HepG2 (cell line): Measurements from ENCODE around the gene CCNA2. TPM values are rescaled to one million over a fixed set of nuclear protein-coding genes. Genes with fewer than 3 reads are reported as not detected.

Source experiments
- CREB1 ChIP-seq, 2 experiments: fragments of 450-650 bp in 1 of 2; IDR thresholded peaks; 2 replicates each; pipeline ENCODE4 v1.6.1; 2016 to 2017; ENCODE audit warnings: control low read depth in 1 of 2, mild to moderate bottlenecking in 1 of 2, missing compliant biosample characterization in 1 of 2, missing genetic modification characterization in 1 of 2
- POLR2AphosphoS5 ChIP-seq: IDR thresholded peaks from 2 replicates; pipeline ENCODE4 v1.6.1; 2012; ENCODE audit warnings: low read depth, low read length
- SAFB2 ChIP-seq: sonication (generic); formaldehyde crosslinking; IDR thresholded peaks from 2 replicates; pipeline ENCODE4 v1.5.1; 2020; ENCODE audit warnings: missing genetic modification reagents, low read depth, mild to moderate bottlenecking, borderline replicate concordance
- polyA plus RNA-seq, 8 experiments: library from polyadenylated mRNA; depleted of rRNA in 3 of 8; stranded (reverse) in 7 of 8; unstranded in 1 of 8; fragments of >200 nt; fragmentation: Illumina TruSeq in 4 of 8; extraction: Trizol in 4 of 8; gene quantifications; 2 replicates each; pipeline versions ENCODE4 v1.2.1 to v1.2.3, GENCODE V29; 2011 to 2016; ENCODE audit warnings: low read depth in 4 of 8, missing spikeins in 1 of 8, mixed read lengths in 1 of 8; ENCODE audit not compliant: insufficient read depth in 1 of 8
- total RNA-seq, 5 experiments: library from RNA; depleted of rRNA; stranded (reverse); fragments of >200 nt; fragmentation: Illumina TruSeq; extraction: Trizol; gene quantifications; 2 replicates each; pipeline ENCODE4 v1.2.3, GENCODE V29; 2016; ENCODE audit warnings: low read depth in 1 of 5
- TF ChIP-seq, protein P1 (sequence below): sonication (generic); formaldehyde crosslinking; IDR thresholded peaks from 2 replicates; pipeline ENCODE4 v1.4.0; 2020; ENCODE audit warnings: missing genetic modification reagents, borderline replicate concordance
- TF ChIP-seq, protein P2 (sequence below): sonication (generic); formaldehyde crosslinking; IDR thresholded peaks from 2 replicates; pipeline ENCODE4 v1.4.0; 2020; ENCODE audit warnings: low read depth, mild to moderate bottlenecking, missing genetic modification reagents
- TF ChIP-seq, protein P3 (sequence below): sonication (generic); formaldehyde crosslinking; IDR thresholded peaks from 2 replicates; pipeline ENCODE4 v1.4.0; 2020; ENCODE audit warnings: missing genetic modification reagents
- TF ChIP-seq, protein P4 (sequence below): sonication (generic); formaldehyde crosslinking; IDR thresholded peaks from 2 replicates; pipeline ENCODE4 v1.5.1; 2020; ENCODE audit warnings: mild to moderate bottlenecking, missing genetic modification reagents, borderline replicate concordance
- TF ChIP-seq, protein P5 (sequence below), 2 experiments: sonication (generic) in 1 of 2; formaldehyde crosslinking in 1 of 2; IDR thresholded peaks; 2 replicates each; pipeline versions ENCODE4 v1.4.0 to v1.6.1; 2018 to 2020; ENCODE audit warnings: missing genetic modification reagents in 2 of 2, borderline replicate concordance in 1 of 2, low read depth in 1 of 2, mild to moderate bottlenecking in 1 of 2, missing biosample characterization in 1 of 2
- TF ChIP-seq, protein P6 (sequence below): sonication (generic); formaldehyde crosslinking; IDR thresholded peaks from 2 replicates; pipeline ENCODE4 v1.4.0; 2020; ENCODE audit warnings: missing genetic modification reagents, borderline replicate concordance

Gene CCNA2
- total and polyA plus RNA-seq, 2 of the 13 experiments (the other 11 are each of a cell fraction or from before 2014, with no cell fraction given), result 31.3 to 105 TPM

DNA sequence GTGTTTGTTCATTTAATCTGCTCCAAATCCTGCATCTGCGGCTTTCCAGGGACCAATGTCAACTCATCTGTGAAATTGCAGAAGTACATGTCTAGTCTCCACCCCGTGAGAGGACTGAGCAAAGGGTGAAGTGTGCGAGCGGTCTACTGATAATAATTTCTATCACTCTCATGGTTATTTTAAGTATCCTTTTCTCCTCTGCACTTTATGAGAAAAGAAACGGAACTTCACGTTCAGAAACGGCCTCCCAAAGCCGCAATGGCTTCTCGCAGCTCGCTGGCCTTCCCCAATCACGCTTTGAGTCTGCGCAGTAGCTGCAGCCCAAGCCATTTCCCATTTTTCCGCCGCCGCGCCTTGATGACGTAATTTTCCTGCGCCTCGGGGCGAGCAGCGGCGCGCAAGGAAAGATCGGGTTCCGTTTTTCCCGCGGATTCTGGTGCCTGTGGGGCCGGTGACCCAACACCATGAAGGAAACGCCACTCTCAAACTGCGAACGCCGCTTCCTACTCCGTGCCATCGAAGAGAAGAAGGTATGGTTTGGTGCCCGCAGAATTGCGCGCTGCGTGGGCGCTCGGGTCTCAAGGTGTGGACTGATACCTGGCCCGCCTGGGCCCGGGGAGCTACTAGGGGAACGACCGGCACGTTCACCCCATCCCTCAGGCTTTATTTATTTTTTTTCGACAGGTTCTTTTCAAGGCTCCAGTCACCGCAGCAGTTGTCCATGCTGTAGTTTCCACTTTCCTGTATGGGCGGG is 22.5 kb downstream of the CCNA2 start, which contains the start of gene EXOSC9 (continued):
- TF ChIP-seq, protein P1, sequence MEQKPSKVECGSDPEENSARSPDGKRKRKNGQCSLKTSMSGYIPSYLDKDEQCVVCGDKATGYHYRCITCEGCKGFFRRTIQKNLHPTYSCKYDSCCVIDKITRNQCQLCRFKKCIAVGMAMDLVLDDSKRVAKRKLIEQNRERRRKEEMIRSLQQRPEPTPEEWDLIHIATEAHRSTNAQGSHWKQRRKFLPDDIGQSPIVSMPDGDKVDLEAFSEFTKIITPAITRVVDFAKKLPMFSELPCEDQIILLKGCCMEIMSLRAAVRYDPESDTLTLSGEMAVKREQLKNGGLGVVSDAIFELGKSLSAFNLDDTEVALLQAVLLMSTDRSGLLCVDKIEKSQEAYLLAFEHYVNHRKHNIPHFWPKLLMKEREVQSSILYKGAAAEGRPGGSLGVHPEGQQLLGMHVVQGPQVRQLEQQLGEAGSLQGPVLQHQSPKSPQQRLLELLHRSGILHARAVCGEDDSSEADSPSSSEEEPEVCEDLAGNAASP (CRISPR knock-in tag), result peak; percentile 78
- TF ChIP-seq, protein P2, sequence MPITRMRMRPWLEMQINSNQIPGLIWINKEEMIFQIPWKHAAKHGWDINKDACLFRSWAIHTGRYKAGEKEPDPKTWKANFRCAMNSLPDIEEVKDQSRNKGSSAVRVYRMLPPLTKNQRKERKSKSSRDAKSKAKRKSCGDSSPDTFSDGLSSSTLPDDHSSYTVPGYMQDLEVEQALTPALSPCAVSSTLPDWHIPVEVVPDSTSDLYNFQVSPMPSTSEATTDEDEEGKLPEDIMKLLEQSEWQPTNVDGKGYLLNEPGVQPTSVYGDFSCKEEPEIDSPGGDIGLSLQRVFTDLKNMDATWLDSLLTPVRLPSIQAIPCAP (CRISPR knock-in tag), result 0 out of 2 replicates have a peak, but pooled peaks have one; percentile 29
- TF ChIP-seq, protein P3, sequence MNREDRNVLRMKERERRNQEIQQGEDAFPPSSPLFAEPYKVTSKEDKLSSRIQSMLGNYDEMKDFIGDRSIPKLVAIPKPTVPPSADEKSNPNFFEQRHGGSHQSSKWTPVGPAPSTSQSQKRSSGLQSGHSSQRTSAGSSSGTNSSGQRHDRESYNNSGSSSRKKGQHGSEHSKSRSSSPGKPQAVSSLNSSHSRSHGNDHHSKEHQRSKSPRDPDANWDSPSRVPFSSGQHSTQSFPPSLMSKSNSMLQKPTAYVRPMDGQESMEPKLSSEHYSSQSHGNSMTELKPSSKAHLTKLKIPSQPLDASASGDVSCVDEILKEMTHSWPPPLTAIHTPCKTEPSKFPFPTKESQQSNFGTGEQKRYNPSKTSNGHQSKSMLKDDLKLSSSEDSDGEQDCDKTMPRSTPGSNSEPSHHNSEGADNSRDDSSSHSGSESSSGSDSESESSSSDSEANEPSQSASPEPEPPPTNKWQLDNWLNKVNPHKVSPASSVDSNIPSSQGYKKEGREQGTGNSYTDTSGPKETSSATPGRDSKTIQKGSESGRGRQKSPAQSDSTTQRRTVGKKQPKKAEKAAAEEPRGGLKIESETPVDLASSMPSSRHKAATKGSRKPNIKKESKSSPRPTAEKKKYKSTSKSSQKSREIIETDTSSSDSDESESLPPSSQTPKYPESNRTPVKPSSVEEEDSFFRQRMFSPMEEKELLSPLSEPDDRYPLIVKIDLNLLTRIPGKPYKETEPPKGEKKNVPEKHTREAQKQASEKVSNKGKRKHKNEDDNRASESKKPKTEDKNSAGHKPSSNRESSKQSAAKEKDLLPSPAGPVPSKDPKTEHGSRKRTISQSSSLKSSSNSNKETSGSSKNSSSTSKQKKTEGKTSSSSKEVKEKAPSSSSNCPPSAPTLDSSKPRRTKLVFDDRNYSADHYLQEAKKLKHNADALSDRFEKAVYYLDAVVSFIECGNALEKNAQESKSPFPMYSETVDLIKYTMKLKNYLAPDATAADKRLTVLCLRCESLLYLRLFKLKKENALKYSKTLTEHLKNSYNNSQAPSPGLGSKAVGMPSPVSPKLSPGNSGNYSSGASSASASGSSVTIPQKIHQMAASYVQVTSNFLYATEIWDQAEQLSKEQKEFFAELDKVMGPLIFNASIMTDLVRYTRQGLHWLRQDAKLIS (CRISPR knock-in tag), result no peak
- TF ChIP-seq, protein P4, sequence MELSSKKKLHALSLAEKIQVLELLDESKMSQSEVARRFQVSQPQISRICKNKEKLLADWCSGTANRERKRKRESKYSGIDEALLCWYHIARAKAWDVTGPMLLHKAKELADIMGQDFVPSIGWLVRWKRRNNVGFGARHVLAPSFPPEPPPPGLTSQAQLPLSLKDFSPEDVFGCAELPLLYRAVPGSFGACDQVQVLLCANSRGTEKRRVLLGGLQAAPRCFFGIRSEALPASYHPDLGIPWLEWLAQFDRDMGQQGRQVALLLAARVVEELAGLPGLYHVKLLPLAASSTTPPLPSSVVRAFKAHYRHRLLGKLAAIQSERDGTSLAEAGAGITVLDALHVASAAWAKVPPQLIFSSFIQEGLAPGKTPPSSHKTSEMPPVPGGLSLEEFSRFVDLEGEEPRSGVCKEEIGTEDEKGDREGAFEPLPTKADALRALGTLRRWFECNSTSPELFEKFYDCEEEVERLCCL, result 0 out of 2 replicates have a peak, but pooled peaks have one; percentile 69
- TF ChIP-seq, protein P5, sequence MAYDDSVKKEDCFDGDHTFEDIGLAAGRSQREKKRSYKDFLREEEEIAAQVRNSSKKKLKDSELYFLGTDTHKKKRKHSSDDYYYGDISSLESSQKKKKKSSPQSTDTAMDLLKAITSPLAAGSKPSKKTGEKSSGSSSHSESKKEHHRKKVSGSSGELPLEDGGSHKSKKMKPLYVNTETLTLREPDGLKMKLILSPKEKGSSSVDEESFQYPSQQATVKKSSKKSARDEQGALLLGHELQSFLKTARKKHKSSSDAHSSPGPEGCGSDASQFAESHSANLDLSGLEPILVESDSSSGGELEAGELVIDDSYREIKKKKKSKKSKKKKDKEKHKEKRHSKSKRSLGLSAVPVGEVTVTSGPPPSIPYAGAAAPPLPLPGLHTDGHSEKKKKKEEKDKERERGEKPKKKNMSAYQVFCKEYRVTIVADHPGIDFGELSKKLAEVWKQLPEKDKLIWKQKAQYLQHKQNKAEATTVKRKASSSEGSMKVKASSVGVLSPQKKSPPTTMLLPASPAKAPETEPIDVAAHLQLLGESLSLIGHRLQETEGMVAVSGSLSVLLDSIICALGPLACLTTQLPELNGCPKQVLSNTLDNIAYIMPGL (CRISPR knock-in tag; IDR thresholded peaks at IDR 0.05; ENCODE audit: borderline replicate concordance in 1 of 2, low read depth in 1 of 2), result peak; percentile 76 to 85
- TF ChIP-seq, protein P6, sequence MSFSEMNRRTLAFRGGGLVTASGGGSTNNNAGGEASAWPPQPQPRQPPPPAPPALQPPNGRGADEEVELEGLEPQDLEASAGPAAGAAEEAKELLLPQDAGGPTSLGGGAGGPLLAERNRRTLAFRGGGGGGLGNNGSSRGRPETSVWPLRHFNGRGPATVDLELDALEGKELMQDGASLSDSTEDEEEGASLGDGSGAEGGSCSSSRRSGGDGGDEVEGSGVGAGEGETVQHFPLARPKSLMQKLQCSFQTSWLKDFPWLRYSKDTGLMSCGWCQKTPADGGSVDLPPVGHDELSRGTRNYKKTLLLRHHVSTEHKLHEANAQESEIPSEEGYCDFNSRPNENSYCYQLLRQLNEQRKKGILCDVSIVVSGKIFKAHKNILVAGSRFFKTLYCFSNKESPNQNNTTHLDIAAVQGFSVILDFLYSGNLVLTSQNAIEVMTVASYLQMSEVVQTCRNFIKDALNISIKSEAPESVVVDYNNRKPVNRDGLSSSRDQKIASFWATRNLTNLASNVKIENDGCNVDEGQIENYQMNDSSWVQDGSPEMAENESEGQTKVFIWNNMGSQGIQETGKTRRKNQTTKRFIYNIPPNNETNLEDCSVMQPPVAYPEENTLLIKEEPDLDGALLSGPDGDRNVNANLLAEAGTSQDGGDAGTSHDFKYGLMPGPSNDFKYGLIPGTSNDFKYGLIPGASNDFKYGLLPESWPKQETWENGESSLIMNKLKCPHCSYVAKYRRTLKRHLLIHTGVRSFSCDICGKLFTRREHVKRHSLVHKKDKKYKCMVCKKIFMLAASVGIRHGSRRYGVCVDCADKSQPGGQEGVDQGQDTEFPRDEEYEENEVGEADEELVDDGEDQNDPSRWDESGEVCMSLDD (CRISPR knock-in tag), result 0 out of 2 replicates have a peak, but pooled peaks have one; percentile 30
- TF ChIP-seq CREB1 (IDR thresholded peaks at IDR 0.05), result peak; percentile 98
- peak; percentile 100 for TF ChIP-seq CREB1 (CRISPR knock-in tag; IDR thresholded peaks at IDR 0.05)
- peak; percentile 96 for TF ChIP-seq POLR2AphosphoS5
- no peak for TF ChIP-seq SAFB2 (CRISPR knock-in tag)
